ENCODE measurements around the gene COL27A1. TPM values are rescaled to one million over a fixed set of nuclear protein-coding genes. Genes with fewer than 3 reads are reported as not detected.

The COL27A1 gene
- total RNA-seq, 1 experiment from 2014 or later: 12.0 TPM

DNA sequence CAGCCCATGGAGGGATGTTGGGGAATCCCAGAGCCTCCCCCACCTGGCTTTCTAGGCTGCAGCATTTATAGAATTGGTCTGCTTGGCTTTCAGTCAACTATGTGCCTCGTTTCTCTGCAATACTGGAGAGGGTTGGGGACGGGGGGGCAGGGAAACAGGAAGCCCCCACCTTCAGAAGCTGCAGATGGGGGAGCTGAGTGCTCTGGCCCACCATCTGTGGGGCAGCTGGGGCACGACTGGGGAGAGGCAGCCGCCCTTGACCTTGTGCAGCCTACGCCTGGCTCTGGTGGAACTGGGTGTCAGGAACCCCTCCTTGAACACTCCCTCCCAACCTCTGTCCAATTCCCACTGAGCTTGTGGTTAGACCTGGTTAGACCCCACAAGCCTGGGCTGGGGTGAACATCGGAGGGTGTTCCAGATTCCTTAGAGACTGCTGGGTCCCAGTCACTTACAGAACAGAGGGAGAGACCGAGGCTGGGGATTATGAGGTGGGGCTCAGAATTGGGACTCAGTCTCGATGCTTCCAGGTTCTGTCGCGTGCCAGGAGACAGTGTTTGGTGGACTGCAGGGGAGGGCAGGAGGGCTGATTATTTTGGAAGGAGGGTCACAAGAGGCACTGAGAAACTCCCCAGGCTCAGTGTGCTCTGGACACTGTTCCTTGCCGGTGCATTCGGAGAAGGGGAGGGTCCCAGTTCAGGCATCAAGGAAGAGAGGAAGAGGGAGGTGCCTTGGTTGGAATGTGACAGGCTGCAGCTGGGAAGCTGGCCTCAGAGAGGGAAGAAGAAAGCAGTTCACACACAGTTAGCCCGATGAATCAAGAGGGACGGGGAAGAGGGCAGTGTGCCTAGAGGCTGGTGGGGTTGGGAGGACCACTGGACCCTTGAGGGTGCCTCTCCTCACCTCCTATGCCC lies 25.6 kb downstream of the COL27A1 start (continued):
- TF ChIP-seq EZH2 (IDR thresholded peaks at IDR 0.05) (no peak), CBX3 (IDR thresholded peaks at IDR 0.05; ENCODE audit: low read depth) (no peak), POLR2A (IDR thresholded peaks at IDR 0.05; ENCODE audit: borderline replicate concordance, extremely low read depth, insufficient read depth, insufficient read length) (no peak)

DNA sequence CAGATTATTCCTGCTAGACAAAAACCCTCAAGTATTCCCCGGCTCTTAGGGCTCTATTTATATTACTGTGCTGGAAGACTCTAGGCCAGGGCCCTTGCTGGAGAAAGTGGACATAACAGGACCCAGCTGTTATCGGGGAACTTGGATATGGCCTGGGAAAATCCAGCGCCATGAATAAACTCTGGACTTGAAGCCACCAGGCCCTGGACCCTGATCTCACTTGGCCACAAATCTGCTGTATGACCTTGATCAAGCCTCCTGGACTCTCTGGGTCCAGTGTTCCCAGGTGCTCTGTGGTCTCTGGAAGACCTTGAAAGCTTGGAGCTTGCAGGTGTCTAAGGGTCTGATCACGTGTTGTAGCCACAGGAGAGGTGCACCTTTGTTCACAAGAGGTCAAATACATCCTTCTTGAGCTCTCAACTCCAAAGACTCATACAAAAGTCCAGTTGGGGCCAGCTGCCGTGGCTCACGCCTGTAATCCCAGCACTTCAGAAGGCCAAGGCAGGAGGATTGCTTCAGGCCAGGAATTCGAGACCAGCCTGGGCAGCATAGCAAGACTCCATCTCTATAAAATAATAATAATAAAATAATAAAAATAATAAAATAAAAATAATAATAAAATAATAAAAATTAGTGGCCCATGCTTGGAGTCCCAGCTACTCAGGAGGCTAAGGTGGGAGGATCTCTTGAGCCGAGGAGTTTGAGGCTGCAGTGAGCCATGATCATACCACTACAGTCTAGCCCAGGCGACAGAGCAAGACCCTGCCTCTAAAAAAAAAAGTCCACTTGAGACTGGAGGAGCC lies 26.5 kb downstream of the COL27A1 start:
- no peak overlapping the region for H2AFZ ChIP-seq (ENCODE audit: low read depth, low read length, poor library complexity, severe bottlenecking)
- TF ChIP-seq EGR1 (IDR thresholded peaks at IDR 0.05; ENCODE audit: low read depth): no peak
- no peak for TF ChIP-seq EZH2 (IDR thresholded peaks at IDR 0.05)
- no peak for TF ChIP-seq ZNF274 (IDR thresholded peaks at IDR 0.05; ENCODE audit: low read depth, low read length)
- TF ChIP-seq, protein P1, sequence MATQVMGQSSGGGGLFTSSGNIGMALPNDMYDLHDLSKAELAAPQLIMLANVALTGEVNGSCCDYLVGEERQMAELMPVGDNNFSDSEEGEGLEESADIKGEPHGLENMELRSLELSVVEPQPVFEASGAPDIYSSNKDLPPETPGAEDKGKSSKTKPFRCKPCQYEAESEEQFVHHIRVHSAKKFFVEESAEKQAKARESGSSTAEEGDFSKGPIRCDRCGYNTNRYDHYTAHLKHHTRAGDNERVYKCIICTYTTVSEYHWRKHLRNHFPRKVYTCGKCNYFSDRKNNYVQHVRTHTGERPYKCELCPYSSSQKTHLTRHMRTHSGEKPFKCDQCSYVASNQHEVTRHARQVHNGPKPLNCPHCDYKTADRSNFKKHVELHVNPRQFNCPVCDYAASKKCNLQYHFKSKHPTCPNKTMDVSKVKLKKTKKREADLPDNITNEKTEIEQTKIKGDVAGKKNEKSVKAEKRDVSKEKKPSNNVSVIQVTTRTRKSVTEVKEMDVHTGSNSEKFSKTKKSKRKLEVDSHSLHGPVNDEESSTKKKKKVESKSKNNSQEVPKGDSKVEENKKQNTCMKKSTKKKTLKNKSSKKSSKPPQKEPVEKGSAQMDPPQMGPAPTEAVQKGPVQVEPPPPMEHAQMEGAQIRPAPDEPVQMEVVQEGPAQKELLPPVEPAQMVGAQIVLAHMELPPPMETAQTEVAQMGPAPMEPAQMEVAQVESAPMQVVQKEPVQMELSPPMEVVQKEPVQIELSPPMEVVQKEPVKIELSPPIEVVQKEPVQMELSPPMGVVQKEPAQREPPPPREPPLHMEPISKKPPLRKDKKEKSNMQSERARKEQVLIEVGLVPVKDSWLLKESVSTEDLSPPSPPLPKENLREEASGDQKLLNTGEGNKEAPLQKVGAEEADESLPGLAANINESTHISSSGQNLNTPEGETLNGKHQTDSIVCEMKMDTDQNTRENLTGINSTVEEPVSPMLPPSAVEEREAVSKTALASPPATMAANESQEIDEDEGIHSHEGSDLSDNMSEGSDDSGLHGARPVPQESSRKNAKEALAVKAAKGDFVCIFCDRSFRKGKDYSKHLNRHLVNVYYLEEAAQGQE (IDR thresholded peaks at IDR 0.05; ENCODE audit: low read depth): no peak
- no peak for TF ChIP-seq ZFX (IDR thresholded peaks at IDR 0.05)
- TF ChIP-seq TCF7L2 (IDR thresholded peaks at IDR 0.05; ENCODE audit: borderline replicate concordance, extremely low read depth, insufficient read depth, insufficient read length): no peak
- TF ChIP-seq SIN3A (IDR thresholded peaks at IDR 0.05; ENCODE audit: low read depth): no peak
- no peak for TF ChIP-seq CEBPB (IDR thresholded peaks at IDR 0.05; ENCODE audit: low read depth)
- TF ChIP-seq, protein P2, sequence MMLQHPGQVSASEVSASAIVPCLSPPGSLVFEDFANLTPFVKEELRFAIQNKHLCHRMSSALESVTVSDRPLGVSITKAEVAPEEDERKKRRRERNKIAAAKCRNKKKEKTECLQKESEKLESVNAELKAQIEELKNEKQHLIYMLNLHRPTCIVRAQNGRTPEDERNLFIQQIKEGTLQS (IDR thresholded peaks at IDR 0.05): no peak
- no peak for TF ChIP-seq JUND (IDR thresholded peaks at IDR 0.05)
- TF ChIP-seq FOSL1 (IDR thresholded peaks at IDR 0.05; ENCODE audit: low read depth): no peak
- TF ChIP-seq CBX3 (IDR thresholded peaks at IDR 0.05; ENCODE audit: low read depth): no peak
- no peak for TF ChIP-seq MAX (IDR thresholded peaks at IDR 0.05)
- no peak overlapping the region for H3K9ac ChIP-seq (ENCODE audit: low read length)
- H3K27me3 ChIP-seq (ENCODE audit: insufficient read depth, low read length): no peaks in the 10 kb centered on the region
- DNase-seq (ENCODE audit: low read depth, low spot score) (no peak), ATAC-seq (no peak)
- CTCF ChIA-PET: no interaction called here
- H3K79me2 ChIP-seq (ENCODE audit: insufficient read depth, low read length): no peaks in the 10 kb centered on the region
- intact Hi-C loops (cut with micrococcal nuclease): no loop called here
- H3K4me2 ChIP-seq (ENCODE audit: low read length): no peak overlapping the region
- no peaks in the 10 kb centered on the region for H3K36me3 ChIP-seq (ENCODE audit: control insufficient read depth in 1 of 2, insufficient read depth in 2 of 2, low read length in 2 of 2)
- no TSS peak for BruUV-seq (replicated peaks)
- H3K9me2 ChIP-seq (ENCODE audit: insufficient read depth): no peaks in the 10 kb centered on the region
- peaks cover 11 to 15% of the 10 kb centered on the region in 2 experiments for H3K4me1 ChIP-seq (ENCODE audit: control insufficient read depth in 1 of 2, insufficient read depth in 2 of 2, low read length in 2 of 2)
- H4K20me1 ChIP-seq (ENCODE audit: insufficient read depth): no peaks in the 10 kb centered on the region
- POLR2A ChIA-PET: no interaction called here
- H3K4me3 ChIP-seq (replicated peaks in 1 of 2; ENCODE audit: low read depth in 1 of 2, low read length in 2 of 2): no peak overlapping the region
- H3K9me3 ChIP-seq (ENCODE audit: control insufficient read depth in 1 of 2, insufficient read depth in 1 of 2, low read depth in 1 of 2, low read length in 2 of 2): no peaks in the 10 kb centered on the region
- no peak overlapping the region for H3K27ac ChIP-seq (ENCODE audit: low read depth, low read length)
- RAD21 ChIA-PET (ENCODE audit: low non-redundant PET in 1 of 2, low total read pairs in 2 of 2, uncharacterized antibody in 2 of 2, unreplicated experiment in 2 of 2): no interaction called here

Data from HCT116 (cell line).